GM21423 (cell line): Measurements from ENCODE around the gene COPS7B.

Experiments
- ATAC-seq: cut with Tn5 transposase; IDR thresholded peaks from one replicate; pipeline ENCODE4 v1.9.1; 2021; ENCODE audit warnings: mild to moderate bottlenecking, moderate library complexity; ENCODE audit not compliant: unreplicated experiment

Gene COPS7B

GRCh38 chr2:231785413-231785812 lies 832 bp upstream of the COPS7B start:
- ATAC-seq: no peak

GRCh38 chr2:231785822-231786176 lies 446 bp upstream of the COPS7B start:
- ATAC-seq: no peak

- ATAC-seq: no peak
These were observed 660 bp downstream of the COPS7B start for GRCh38 chr2:231786917-231787292.

- ATAC-seq: no peak
These were observed 4.9 kb downstream of the COPS7B start for GRCh38 chr2:231791107-231791506.

GRCh38 chr2:231794383-231794782 lies 8.1 kb downstream of the COPS7B start:
- no peak for ATAC-seq

GRCh38 chr2:231795525-231796327 lies 9.5 kb downstream of the COPS7B start:
- ATAC-seq: no peak

- ATAC-seq: no peak
These were observed 14.3 kb downstream of the COPS7B start for GRCh38 chr2:231800493-231801091.

GRCh38 chr2:231803501-231804138 lies 17.4 kb downstream of the COPS7B start:
- ATAC-seq: no peak

- no peak for ATAC-seq
These were observed 20.8 kb downstream of the COPS7B start for GRCh38 chr2:231807020-231807419.

- no peak for ATAC-seq
These were observed 24.7 kb downstream of the COPS7B start for GRCh38 chr2:231810905-231811304.

- no peak for ATAC-seq
These were observed 30.2 kb downstream of the COPS7B start for GRCh38 chr2:231816327-231817026.

- ATAC-seq: no peak
These were observed 33.3 kb downstream of the COPS7B start for GRCh38 chr2:231819447-231820042.

- ATAC-seq: no peak
These were observed 34.6 kb downstream of the COPS7B start for GRCh38 chr2:231820786-231821303.

GRCh38 chr2:231821908-231822307 lies 35.7 kb downstream of the COPS7B start:
- no peak for ATAC-seq

GRCh38 chr2:231853105-231853504 lies 66.9 kb downstream of the COPS7B start:
- no peak for ATAC-seq

- ATAC-seq: no peak
These were observed 68.4 kb downstream of the COPS7B start for GRCh38 chr2:231854616-231855125.

- ATAC-seq: no peak
These were observed 70.7 kb downstream of the COPS7B start for GRCh38 chr2:231856959-231857358.
